ENCODE results near the gene AK2.
A peak's percentile ranks its signal among the peaks of the same experiment; 100 is the strongest.
"Not testable (repeated sequence)": the region's sequence is repeated elsewhere in the genome, so short reads cannot be mapped to it uniquely, and the experiment has no call there.

Gene AK2

DNA sequence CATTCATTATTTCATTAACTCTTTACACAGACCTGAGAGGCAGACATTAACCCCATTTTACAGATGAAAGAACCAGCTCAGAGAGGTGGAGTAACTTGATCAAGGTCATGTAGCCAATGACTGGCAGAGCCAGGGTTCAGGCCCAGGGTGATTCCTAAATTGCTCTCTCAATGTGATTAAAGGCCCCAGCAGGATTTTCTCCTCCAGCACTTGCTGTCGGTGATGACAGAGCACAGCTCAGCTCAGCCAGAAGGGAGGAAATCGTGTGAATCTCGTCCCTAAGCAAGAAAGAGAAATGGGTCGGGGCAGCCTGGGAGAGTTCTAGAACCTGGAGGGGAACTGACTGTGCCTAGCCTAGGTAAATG lies 52.6 kb downstream of the AK2 start:
- DNase-seq = no peak
- in situ Hi-C loops (cut with MboI; ENCODE audit: low pct_unique_long_range_greater_than_20kb, low sequenced_read_pairs) = no loop called here

DNA sequence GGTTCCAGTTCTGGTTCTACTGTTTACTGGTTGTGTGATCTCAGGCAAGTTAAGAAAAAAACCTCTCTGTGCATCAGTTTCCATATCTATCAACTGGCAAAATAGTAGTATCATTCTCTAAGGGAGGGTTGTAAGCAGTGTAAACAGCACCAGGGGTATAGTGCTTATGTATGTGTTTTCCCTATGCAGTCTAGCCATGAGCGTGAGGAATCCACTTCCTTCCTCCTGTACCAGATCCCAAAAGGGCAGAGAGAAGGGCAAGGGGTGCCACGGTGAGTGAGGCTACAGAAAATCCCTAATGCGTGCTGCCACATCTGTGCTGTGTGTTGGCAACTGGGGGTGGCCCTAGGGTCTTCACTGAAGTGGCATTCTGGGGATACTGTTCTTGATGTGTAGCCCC lies 53.7 kb downstream of the AK2 start:
- DNase-seq = no peak
- in situ Hi-C loops (cut with MboI; ENCODE audit: low pct_unique_long_range_greater_than_20kb, low sequenced_read_pairs) = no loop called here

DNA sequence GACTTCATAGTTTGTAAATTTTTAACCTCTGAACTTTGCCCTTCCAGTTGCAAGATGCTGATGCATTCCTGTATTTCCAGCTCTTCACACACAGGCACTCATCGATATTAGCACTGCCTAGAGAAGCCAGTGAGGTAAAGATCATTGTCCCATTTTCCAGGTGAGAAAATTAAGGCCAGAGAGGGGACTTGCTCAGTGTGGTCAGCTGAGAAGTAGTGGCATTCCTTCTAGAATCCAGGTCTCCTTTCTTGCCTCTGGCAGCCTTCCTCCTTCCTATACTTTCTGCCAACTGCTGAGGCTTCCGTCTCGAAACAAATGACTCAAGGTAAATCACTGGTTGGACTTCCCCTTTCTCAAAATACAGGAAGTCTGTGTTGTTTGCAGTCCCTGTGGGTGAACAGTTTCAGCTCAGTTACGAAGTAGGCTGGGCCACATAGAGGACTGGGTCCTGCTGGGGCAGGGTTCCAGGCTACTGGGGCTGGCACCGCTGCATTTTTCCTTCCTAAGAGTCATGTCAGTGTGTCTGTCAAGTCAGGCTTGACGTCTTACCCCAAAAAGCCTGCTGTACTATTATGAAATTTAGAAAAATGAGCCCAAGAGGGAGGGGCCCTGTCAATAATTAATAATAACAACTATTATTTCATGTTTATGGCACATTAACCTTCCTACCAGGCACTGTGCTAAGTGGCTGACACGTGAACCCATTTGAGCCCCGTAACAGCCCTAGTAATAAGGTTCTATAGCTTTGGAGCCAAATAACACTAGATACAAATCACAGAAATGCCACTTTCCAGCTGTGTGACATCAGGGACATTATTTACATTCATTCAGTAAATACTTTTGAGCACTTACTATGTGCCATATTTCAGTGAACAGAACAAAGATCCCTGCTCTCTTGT lies 55.4 kb downstream of the AK2 start:
- peak; percentile 91 for DNase-seq
- in situ Hi-C loops (cut with MboI; ENCODE audit: low pct_unique_long_range_greater_than_20kb, low sequenced_read_pairs) = no loop called here

DNA sequence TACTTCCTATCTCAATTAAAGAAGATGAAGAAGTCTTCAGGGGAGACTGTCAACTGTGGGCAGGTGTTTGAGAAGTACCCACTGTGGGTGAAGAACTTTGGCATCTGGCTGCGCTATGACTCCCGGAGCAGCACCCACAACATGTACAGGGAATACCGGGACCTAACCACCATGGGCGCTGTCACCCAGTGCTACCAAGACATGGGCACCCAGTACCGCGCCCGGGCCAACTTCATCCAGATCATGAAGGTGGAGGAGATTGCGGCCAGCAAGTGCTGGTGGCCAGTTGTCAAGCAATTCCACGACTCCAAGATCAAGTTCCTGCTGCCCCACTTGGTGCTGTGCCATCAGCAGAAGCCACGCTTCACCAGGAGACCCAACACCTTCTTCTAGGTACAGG lies 56.6 kb downstream of the AK2 start:
- in situ Hi-C loops (cut with MboI; ENCODE audit: low pct_unique_long_range_greater_than_20kb, low sequenced_read_pairs) = no loop called here
- DNase-seq = no peak

DNA sequence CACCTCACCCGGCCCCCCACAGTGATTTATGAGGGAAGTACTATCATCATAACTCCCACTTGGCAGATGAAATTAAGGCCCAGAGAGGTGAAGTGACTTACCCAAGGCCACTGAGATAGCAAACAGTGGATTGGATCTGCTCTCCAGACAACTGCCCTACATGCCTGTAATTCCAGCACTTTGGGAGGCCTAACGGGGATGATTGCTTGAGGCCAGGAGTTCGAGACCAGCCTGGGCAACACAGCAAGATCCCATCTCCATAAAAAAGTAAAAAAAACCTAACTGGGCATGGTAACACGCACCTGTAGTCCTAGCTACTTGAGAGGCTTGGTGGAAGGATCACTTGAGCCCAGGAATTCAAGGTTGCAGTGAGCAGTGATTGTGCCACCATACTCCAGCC lies 57.8 kb downstream of the AK2 start:
- in situ Hi-C loops (cut with MboI; ENCODE audit: low pct_unique_long_range_greater_than_20kb, low sequenced_read_pairs) = no loop called here
- no peak for DNase-seq

DNA sequence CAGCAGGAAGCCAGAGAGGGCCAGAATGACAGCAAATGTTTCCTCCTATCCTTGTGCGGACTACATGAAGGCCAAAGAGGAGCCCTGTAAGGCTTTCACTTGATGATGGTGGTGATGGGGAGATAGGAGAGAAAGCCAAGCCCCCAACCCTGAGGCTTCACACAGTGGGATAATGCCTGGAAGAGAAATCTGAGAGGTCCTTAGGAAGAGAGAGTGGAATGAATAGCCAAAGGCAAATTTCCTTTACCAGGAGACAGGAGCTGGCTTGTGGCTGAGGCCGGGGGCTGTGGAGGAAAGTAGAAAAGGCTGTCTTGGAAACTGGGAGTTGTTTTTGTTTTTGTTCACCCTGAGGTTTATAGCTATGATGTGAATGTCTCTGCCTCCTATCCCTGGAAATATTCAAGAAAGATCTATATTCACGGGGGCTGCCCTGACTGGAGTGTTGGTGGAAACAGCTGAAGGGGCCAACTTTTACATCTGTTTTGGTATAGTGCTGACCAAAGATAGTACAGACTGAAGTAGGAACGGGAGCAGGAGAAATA lies 59.1 kb downstream of the AK2 start:
- no peak for DNase-seq

DNA sequence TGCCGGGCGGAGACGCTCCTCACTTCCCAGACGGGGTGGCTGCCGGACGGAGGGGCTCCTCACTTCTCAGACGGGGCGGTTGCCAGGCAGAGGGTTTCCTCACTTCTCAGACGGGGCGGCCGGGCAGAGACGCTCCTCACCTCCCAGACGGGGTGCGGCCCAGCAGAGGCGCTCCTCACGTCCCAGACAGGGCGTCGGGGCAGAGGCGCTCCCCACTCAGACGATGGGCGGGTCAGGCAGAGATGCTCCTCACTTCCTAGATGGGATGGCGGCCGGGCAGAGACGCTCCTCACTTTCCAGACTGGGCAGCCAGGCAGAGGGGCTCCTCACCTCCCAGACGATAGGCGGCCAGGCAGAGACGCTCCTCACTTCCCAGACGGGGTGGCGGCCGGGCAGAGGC lies 61.6 kb downstream of the AK2 start:
- DNase-seq; in situ Hi-C loops (cut with MboI; ENCODE audit: low pct_unique_long_range_greater_than_20kb, low sequenced_read_pairs): not testable (repeated sequence)

More for the DNA sequence above, 59.1 kb downstream of the AK2 start:
- in situ Hi-C loops (cut with MboI; ENCODE audit: low pct_unique_long_range_greater_than_20kb, low sequenced_read_pairs) = no loop called here

DNA sequence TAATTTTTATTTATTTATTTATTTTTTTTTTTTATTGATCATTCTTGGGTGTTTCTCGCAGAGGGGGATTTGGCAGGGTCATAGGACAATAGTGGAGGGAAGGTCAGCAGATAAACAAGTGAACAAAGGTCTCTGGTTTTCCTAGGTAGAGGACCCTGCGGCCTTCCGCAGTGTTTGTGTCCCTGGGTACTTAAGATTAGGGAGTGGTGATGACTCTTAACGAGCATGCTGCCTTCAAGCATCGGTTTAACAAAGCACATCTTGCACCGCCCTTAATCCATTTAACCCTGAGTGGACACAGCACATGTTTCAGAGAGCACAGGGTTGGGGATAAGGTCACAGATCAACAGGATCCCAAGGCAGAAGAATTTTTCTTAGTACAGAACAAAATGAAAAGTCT lies 63.2 kb downstream of the AK2 start:
- DNase-seq; in situ Hi-C loops (cut with MboI; ENCODE audit: low pct_unique_long_range_greater_than_20kb, low sequenced_read_pairs): not testable (repeated sequence)

DNA sequence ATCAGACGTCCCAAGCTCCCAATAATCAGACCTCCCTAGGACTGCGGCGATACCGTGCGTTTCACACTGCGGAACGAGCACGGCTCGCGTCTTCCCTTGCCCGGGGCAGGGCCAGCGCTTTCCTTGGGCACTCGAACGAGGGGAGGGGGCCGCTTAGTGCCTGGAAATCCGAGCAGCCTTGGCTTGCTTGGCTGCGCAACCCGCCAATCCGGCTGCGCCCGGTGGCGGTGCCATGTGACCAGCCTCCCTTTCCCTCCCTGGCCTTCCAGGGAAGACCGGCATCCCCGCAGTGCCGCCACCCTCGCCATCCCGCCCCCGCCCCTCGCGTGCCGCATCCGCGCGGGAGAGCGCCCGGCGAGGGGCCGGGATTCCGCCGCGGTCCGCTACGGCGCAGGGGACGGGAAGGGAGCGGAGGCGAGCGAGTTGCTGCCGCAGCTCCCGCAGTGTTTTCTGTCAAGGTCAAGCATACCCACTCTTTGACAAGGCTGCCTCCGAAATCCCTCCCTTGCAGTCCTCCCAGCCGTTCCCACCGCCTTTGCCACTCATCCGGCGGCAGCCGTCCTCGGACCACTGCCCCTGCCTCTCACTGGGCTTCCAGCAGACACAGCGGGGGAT lies 63.8 kb downstream of the AK2 start:
- in situ Hi-C loops (cut with MboI; ENCODE audit: low pct_unique_long_range_greater_than_20kb, low sequenced_read_pairs) = no loop called here

DNA sequence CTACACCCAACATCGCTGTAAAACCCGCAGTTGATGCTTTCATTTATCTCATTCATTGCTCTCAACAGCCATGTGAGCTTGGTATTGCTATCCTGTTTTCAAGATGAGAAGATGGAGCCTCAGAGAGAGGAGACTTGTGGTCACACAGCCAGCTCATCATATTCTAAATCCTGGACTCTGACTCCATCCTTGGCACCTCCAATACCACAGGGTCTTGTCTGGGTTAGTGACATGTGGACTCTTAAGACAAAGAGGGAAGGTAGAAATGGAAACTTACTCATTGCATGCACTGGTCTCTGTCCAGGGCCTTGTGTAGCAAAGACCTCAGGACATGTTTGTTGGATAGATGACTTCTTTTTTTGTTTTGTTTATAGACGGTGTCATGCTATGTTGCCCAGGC lies 65.1 kb downstream of the AK2 start:
- no peak for DNase-seq
- in situ Hi-C loops (cut with MboI; ENCODE audit: low pct_unique_long_range_greater_than_20kb, low sequenced_read_pairs) = no loop called here

More for the DNA sequence above, 63.8 kb downstream of the AK2 start:
- DNase-seq = no peak

DNA sequence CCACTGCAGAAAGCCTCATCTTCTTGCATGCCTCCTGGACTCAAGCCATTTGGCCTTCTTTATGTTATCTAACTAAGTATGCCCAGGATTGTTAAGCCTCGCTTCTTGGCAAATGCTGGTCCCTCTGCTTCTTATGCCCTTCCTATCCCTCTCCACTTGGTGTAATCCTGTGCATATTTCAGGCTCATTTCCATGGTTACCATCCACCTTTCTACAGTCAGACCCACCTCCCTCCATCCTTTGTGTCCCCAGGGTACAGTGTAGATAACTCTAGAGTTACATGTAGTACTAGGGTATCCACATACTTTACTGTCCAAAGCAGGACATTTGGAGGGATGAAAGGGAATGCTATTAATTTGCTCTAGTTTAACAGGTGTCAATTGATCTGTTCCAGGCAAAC lies 65.5 kb downstream of the AK2 start:
- no peak for DNase-seq
- in situ Hi-C loops (cut with MboI; ENCODE audit: low pct_unique_long_range_greater_than_20kb, low sequenced_read_pairs) = no loop called here

DNA sequence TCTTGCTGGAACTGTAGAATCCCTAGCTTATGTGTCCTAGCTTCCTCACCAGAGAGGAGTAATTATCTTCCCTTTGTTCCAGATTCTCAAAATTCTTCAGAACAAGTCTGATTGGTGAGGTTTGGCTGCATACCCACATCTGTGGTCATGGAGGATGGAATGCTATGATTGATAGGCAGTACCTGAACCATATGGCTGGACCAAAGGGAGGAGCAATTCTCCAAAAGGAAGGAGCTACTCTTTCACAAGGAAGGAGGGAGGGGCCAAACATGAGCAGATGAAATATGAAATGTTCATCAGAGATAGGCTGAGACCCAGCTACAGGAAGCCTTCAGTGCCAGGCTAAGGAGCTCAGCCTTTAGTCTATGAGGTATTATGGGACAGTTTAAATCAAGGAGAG lies 67.1 kb downstream of the AK2 start:
- in situ Hi-C loops (cut with MboI; ENCODE audit: low pct_unique_long_range_greater_than_20kb, low sequenced_read_pairs) = no loop called here
- DNase-seq = no peak

DNA sequence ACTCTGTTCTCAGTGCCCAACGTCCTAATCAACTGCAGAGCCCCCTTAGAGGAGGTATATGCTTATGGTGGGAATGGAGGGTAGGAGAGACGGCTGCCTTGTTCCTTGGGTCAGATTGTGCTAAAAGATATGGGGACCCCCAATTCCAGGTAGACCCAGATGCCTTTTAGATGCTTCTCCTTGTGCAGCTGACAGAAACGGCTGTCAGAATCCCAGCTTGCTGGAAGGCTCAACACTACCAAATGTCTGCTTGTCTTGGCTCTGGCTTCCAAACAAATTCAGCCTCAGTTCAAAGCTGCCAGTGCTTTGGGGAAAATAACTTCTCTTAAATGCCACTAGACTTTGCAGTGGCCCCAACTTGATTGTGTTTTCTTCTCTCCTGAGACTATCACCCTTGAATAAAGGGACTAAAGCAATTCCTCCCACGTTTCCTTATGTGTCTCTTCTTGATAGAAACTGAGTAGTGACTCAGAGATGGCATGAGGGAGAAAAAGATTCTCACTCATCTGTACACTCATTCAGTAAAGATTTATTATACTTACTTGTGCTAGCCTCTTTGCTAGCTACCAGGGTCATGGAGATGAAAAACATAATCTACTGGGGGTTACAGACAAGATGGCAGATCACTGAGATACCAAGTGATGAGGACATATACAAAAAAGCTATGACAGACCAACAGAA lies 68.7 kb downstream of the AK2 start:
- no peak for DNase-seq
- in situ Hi-C loops (cut with MboI; ENCODE audit: low pct_unique_long_range_greater_than_20kb, low sequenced_read_pairs) = no loop called here

DNA sequence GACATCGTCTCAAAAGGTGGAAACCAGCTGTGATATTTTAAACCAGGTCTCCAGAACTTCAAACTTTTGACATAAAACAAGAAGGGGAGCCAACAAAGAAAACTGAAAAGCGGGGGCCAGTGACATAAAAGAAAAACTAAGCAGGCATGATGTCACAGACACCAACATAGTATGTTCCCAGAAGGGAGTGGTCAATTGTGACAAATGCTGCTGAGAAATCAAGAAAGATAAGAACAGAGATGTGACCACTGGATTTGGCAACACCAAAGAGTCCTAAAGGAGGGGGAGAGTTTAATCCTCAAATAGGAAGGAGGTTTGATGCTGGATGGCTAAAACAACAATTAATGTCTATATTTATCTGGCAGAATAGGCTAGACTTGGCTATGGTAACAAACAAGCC lies 69.8 kb downstream of the AK2 start:
- in situ Hi-C loops (cut with MboI; ENCODE audit: low pct_unique_long_range_greater_than_20kb, low sequenced_read_pairs) = no loop called here
- no peak for DNase-seq

DNA sequence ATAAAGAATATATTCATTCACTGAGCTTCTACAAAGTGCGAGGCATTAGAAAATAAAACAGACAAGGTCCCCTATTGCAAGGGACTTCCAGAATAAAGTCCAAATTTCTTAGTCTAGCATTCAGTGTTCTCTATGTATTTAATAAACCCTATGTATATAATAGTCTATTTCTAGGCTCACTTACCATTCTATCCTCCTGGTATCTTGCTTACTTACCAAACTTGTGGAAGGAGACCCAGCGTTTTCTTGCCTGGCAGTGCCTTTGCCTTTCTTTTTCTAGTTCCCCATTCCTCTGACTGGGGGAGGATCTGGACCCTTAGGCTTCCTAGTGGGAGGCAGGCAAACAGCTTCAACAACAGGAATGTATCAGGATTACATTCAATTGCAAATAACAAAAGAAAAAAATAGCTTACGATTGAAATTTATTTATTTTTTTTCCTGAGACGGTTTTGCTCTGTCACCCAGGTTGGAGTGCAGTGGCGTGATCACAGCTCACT lies 71.4 kb downstream of the AK2 start:
- peak; percentile 42 for DNase-seq
- in situ Hi-C loops (cut with MboI; ENCODE audit: low pct_unique_long_range_greater_than_20kb, low sequenced_read_pairs) = no loop called here

DNA sequence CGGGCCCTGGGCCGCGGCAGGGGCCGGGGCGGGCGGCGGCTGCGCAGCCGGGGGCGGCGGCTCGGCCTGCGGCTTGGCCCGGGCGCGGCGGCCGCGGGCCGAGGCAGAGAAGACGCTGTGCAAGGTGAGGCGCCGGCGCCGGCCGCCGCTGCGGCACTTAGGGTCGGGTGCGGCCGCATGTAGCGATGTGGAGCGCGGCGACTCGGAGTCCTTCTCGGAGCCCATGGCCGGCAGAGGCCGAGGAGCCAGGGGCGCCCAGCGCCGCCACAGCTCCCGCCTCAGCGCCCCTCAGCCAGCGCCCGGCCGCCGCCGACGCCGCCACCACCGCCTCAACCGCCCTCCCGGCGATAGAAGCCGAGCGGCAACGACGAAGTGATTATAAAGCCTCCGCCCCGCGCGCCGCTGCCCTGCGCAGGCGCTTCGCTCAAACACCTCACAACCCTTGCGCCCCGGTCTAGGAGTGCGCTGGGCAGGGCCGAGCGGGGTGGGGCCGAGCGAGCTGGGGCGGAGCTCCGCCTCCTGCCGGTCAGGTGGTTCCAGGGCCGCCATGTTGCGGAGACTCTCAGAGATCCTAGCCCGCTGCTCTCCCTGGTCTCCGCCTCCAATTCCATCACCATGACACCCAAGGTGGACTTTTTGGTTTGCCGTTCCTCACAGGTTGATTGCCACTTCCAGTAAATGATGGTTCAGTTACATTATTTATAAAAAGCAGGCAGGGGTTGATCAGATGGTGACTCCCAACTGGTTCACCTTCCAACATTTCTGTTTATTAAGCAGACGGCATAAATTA lies 72.0 kb downstream of the AK2 start, which contains the start of gene RNF19B:
Gene RNF19B (minus strand): TSS at position 349 of the 790 bp plus-strand sequence. CDS start 124 bp downstream, at position 225.
- in situ Hi-C loops (cut with MboI; ENCODE audit: low pct_unique_long_range_greater_than_20kb, low sequenced_read_pairs) = no loop called here
- DNase-seq = peak; percentile 95

DNA sequence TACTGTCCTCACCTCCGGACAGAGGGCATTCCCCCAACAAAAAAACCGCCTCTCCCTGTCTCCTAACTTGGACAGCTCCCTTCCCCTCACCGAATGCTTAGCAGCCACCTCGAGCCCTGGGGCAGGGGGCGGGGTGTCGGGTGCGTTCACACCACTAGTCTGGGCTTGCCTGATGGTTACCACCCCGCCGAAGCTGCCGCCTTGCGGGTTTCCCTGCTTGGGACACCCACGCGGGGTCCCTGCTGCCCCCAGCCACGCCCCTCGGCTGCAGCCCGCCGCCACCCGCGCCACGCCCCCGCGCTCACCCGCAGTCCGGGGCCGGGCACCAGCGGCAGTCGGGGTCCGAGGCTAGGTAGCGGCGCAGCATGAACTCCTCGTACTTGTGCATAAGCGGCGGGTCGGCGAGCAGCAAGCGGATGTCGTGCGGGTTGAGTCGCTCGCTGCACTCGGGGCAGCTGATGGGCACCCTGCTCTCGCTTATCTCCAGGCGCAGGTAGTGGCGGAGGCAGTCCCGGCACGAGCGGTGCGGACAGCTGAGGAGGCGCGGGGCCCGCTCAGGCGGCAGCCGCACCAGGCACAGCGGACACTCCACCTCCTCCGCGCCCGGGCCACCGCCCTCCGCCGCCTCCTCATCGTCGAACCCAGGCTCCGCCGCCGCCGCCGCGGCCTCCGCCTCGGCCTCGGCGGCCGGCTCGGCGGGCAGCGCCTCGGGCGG lies 72.8 kb downstream of the AK2 start:
- in situ Hi-C loops (cut with MboI; ENCODE audit: low pct_unique_long_range_greater_than_20kb, low sequenced_read_pairs) = no loop called here
- DNase-seq = peak; percentile 75

DNA sequence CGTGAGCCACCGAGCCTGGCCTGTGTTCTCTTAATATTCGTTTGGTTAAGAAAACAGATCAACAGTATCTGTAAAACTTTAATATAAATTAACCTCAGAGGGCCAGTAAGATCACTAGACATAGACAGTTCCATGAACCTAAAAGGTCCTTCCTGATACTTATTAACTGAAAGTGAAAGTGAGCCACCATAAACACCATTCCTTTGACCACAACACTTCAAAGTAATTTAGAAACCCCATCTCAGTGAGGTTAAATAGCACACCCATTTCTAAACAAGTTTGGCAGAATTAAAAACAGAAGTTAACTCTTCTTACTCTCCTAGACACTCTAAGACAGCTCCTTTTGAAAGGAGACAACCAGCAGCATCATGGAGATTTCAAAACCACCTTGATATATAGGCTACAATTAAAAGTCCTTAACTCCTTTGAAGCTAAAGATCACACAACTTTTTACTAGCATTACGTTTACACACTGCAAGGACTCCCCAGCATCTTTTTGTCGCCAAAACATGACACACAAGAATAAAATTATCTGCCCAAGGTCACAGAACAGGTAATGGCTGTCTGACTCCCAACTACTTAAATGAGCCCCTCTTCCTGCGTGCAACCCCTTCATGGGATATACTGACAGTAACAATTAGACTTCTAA lies 74.3 kb downstream of the AK2 start:
- in situ Hi-C loops (cut with MboI; ENCODE audit: low pct_unique_long_range_greater_than_20kb, low sequenced_read_pairs) = no loop called here
- peak; percentile 47 for DNase-seq
